ENCODE measurements around the gene RTTN.
"Not testable (repeated sequence)": the region's sequence is repeated elsewhere in the genome, so short reads cannot be mapped to it uniquely, and the experiment has no call there.

Gene RTTN

DNA sequence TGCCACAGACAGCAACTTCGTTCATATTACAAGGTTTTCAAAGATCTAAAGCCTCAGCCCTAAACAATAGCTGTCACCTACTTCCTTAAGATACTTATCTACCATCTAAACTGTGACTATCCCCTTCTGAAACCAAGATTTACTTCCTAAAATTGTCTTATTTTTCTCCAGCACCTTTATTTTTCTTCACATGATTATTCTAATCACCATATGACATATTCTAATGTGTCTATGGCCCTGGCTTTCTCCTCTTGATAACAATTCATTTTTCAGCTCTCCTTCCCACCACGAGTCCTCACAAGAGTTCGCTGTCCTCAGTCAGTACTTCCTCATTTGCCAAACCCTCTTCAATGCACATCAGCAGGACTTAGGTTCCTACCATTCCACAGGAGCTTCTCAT lies 53.9 kb downstream of the RTTN start:
- DNase-seq: no peak

DNA sequence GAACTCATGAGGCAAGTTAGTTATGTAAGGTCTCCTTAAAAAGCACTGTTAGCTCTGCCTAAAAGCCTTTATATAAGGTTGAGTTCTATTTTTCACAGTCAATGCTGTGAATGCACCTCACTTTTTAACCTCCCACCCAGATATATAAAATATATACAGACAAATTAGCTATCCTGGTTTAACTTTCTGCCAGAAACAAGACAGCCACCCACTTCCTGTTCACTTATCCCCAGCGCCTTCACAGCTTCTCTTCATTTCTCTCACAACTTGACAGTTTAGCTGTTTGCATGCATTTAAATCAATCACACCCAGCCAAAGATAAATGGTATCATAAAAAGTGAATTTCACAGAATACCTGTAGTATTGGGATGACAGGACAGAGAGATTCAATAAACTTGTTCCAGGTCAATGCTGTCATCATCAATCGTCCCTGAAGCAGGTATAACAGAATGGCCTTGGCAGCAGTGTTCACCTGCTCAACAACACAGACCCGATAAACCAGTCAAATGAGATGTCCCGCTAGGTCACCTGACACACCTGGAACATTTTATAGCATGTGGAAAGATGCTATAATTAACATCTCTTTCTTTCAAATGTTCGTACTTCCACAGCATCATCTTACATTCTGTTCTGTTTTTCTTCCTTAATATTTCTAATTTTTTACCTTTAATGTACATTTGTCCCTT lies 55.7 kb downstream of the RTTN start:
- no peak for DNase-seq

DNA sequence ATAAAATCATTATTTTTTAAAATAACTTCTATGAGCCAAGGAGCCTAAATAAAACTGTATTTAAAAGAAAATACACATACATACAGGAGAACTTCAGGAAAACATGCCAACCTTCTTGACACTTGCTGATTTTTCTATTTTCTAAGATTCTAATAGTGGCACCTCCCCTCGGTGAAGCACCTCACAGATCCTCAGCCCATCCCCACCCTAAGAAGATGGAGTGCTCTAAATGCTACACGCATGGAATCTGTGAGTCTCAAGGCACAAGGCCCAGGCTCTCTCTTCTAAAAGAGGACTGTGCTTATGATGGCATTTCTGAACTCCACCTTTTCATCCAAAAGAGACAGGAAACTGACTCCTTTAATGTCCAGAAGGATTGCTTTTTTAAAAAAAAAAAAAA lies 56.3 kb downstream of the RTTN start:
- DNase-seq: no peak

DNA sequence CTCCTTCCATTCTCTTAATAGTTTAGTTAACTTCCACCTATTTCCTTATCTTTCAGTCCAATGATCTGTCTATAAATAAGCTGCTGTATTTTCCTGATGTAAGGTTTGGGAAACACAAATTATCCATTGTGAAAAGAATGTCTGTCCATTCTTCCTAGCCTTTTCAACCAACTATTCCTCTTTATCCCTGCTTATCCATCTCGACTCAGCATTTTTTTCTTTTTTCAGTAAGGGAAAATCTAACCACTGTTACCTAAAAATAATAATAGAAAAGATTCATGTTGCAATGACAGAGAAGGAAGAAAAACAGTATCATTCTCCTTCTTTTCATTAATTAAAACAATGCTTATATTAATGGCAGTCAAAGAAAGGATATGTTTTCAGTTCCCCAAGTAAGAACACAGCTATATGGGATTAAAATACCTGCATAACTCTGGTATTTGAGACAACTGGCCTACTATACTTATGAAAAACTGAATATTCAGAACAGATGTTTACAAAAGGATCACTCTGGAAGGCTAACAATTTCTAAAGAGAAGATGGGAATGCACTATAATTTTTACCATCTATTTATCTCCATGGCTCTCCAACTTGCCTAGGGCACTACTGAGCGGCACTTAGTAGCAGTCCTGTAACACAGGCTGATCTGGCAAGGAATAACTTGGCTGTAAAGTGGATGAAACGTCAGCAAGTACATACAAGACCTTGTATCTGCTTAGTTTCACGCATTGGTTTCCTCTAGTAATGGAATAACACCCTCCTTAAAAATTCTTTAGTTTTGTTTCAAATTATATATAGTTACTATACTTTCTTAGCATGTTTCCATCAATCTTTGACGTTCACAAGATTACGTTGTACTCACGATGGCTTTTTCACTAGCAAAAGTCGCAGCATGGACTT lies 57.2 kb downstream of the RTTN start:
- no peak for DNase-seq

DNA sequence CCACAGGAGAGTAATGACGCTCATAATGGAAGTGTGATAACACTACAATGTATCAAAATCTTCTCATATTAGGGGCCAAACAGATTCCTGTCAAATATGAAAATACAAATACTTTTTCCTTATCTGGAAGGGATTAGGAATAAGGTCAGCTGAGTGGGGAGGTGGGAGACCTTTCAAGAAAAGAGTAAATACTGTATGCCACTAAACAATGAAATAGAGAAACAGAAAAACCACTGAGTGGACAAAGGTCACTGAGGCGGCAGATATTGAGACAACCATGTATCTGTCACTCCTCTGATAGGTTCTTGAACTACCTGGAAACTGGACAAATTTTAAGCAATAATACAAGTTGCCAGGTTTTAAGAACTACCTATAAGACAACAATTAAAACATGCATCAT lies 59.3 kb downstream of the RTTN start:
- no peak for DNase-seq

DNA sequence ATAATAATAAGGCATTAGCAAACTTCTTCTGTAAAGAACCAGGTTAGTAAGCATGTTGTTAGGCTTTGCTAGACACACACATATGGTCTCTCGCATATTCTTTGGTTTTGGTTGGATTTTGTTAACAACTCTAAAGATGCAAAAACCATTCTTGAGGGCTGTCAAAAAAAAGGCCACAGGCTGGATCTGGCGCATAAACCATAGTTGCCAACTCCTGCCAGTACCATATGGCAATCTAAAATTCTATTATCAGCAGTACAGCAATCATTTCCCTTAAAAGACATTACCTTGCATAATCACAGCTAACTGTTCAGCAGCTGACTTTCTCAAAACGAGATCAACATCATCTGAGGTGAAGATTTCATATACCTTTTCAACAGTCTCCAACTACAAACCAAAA lies 63.5 kb downstream of the RTTN start:
- no peak for DNase-seq

DNA sequence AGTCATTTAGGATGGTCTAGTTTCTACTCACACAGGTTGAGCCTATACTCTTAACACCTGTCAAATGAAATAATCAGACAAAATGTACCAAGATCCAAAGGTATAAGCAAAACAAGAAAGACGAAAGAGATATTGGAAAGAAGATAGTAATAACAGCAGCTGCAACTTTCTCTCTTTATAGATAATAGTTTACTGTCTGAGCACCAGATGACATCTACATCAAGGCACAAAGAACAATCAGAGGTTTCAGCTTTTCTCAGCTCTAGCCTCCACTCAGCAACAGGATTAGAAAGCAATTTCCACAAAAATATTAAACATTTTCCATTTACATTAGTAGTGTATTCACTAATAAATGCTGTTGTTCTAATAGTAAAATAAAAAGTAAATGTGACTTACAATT lies 66.3 kb downstream of the RTTN start:
- DNase-seq: no peak

DNA sequence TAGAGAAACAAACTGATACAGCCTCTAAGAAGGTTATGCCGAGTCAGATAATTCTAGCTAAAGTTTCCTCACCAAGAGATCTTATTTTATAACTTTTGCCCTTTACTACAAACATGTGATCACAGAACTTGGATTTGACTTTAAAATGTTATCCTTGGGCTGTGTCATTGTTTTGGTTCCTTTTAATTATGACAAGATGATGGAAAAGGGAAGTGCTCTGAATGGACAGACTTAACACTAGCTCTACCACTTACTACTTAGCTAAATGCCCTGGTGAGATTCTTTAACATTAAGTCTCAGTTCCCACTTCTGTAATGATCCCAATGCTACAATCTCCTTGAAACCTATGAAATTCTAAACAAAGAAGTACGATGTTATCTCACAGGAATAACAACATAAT lies 69.9 kb downstream of the RTTN start:
- DNase-seq: no peak

DNA sequence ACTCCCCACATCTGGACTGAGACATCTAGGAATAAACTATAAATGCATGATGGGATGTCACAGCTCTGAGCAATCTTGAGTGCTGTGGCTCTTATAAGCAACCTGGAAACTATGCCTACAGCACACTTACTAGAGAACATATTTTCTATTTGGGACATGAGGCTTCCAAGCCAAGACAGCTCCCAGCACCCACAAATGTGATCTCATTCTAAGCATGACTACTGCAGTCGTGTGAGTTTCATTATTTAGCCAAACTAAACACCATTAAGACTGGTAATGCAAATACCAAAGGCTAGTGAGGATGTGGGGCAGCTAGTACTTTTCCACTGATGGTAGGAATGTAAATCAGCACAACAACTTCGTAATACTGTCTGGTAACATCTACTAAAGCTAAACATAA lies 72.5 kb downstream of the RTTN start:
- DNase-seq: no peak

DNA sequence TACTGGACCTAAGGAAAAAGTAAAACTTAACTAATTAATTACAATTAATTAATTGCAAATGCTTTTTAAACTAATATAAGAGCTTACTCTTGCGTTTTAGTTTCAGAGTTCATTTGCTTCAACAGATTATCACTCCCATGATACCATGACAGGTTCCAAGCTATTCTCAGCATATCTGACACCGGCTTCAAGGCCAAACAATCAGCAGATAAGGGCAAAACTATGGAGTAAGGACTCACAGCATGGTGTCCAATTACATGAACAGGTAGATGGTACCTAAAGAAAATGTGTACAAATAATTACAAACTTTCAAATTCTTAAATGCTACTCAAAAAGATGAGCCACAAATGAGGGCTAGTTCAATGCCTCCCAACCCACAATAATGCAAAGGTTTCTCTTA lies 77.2 kb downstream of the RTTN start:
- no peak for DNase-seq

DNA sequence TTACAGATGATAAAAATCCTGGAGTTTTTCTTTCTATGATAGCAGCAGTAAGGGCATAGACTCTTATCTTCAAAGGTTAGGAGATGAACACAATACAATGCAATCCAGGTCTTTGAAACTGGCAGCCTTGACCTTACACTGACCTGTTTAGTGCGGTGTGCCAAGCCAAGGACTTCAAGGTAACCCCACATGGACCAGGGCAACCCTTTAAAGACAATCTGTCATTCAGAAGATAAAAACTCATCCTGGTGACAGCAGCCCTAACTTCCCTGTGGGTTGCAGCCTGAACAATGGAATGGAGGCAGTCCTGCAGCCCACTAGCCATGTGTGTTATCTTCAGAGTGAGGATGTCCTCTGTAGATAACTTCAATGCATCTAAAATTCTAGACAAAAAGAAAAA lies 78.1 kb downstream of the RTTN start:
- DNase-seq: no peak

DNA sequence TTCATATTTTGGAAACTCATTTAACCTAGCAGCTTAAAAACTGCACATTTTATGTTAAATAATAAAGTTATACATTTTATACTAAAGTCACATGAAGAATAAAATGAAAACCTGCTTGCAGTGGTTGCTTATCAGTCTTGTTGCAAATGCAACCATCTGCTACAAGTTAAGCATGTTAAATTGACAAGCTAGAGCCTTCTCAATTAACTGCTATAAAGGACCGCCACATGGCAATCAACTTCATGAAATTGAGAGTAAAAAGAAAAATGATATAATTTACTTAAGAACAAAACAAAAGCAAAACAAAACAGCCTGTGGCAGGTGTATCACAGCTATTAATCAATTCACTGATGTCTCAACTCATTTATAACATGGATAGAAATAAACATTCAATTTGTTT lies 78.7 kb downstream of the RTTN start:
- DNase-seq: no peak

DNA sequence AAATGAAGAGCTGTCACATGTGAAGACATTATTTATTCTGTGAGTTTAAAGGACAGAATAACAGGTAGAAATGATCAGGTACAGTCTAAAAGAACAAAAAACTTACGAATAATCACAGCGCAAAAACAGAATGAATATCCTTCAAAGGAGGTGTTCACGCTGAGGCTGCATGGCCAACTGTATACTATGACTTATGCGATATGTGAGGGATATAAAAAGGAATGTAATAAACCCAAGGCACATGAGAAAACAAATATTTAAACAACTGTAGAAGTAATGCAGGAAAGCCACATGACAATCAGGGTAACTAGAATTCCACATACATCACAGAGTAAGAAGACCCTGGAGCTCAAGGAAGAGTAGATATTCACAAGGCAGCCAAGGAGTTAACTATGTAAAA lies 81.3 kb downstream of the RTTN start:
- no peak for DNase-seq

DNA sequence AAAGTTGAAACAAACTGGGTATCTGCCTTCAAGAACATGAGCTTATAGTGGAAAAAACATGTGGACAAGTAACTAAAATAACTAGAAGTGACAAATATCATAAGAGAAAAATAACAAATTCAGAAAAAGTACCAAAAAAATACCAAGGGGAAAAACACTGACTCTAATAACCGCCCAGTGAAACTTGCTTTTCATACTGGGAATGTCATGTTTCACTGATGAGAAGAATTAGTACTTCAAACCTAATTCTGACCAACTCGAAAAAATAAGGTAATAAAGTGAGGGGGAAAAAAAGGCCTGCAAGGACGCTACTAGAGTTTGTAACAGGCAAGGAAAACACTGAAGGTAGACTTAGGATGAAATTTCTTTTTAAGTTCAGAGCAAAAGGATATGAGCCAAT lies 83.6 kb downstream of the RTTN start:
- DNase-seq: no peak

DNA sequence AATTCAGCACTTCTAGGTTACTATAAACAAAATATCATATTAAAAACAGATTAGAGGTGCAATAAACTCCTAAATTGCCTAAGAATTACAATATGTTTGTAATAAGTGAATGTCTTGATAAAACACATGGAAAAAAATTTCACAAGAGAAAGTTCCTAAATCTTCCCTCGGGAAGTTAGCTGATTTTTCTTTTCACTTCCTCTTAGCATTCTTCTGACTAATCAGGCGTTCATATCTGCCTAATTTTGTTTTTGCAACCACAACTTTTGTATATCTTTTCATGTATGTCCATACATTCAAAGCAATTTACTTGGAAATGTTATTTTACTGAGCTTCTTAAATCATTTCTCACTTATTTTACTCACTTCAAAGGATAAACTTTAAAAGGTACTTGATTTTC lies 88.5 kb downstream of the RTTN start:
- no peak for DNase-seq

DNA sequence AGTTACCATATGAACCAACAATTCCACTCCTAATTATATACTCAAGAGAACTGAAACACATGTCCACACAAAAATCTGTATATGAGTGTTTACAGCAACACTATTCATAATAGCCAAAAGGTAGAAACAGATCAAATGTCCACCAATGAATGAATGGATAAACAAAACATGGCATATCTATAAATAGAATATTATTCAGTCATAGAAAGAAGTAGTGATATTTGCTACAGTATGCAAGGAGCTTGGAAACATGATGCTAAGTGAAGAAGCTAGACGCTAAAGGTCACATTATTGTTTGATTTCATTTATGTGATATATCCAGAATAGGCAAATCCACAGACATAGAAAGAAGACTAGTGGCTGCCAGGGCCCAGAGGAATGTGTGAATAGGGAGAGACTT lies 92.0 kb downstream of the RTTN start:
- no peak for DNase-seq

DNA sequence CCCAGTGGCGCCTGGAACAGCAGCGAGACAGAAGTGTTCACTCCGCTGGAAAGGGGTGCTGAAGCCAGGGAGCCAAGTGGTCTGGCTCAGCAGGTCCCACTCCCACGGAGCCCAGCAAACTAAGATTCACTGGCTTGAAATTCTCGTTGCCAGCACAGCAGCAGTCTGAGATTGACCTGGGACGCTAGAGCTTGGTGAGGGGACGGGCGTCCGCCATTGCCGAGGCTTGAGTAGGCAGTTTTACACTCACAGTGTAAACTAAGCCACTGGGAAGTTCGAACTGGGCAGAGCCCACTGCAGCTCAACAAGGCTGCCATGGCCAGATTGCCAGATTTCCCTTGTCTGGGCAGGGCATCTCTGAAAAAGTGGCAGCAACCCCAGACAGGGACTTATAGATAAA lies 94.8 kb downstream of the RTTN start:
- no peak for DNase-seq

DNA sequence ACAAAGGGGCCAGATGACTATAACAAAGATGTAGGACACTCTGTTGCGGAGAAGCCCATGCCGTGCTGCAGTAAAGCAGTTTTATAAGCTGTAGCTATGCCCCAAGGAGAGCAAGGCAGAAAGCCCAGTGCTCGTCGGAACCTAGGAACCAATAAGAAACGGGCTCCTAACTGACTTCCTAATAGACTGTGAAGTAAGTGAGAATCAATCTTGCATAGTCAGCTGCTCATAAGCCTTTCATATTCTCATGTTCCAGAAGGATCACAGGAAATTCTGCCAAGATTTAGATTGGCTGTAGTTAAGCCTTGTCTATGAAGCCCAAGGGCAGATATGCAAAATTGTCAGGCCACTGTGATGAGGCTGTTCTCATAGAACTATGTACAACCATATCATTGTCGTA lies 98.4 kb downstream of the RTTN start:
- no peak for DNase-seq

DNA sequence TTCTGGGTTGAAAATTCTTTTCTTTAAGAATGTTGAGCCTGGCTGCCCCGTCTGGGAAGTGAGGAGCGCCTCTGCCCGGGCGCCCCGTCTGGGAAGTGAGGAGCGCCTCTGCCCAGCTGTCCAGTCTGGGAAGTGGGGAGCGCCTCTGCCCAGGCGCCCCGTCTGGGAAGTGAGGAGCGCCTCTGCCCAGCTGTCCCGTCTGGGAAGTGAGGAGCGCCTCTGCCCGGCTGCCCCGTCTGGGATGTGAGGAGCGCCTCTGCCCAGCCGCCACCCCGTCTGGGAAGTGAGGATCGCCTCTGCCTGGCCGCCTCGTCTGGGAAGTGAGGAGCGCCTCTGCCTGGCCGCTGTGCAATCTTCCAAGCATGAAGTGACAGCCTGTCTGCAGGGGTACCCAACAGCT lies 102.6 kb downstream of the RTTN start:
- not testable (repeated sequence) for DNase-seq

DNA sequence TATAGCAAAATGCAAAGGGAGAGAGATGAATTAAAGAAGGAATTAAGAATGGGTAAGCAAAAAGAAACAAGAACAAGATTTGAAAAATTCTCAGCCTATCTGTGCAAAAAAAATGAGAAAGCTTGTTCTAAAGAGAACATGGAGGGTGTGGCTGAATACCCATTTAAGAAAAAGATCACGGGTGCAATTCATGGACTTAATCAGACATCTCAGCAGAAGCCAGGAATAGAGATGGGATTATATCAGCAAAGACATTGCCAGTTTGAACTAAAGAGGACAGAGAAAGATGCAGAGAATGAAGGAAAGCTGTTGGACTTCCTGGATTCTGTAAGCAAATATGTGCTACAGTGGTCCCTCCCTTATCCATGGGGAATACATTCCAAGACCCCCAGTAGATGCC lies 115.6 kb downstream of the RTTN start:
- no peak for DNase-seq

DNA sequence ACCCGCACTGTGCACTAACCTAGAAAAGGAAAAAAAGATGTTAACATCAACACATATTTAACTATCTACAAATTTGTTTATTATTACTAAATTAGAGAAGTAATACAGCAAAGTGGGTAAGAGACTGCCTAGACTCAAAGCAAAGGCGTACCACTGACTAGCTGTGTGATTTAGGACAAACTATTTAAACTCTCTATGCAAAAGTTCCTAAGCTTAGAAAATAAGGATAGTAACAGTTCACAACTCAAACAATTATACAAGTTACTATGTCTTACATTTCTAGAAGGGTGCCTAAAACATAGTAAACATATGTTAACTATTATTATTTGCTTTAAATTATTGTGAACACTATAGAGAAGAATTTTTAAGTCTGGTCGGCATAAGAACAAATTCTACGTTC lies 119.4 kb downstream of the RTTN start:
- no peak for DNase-seq

DNA sequence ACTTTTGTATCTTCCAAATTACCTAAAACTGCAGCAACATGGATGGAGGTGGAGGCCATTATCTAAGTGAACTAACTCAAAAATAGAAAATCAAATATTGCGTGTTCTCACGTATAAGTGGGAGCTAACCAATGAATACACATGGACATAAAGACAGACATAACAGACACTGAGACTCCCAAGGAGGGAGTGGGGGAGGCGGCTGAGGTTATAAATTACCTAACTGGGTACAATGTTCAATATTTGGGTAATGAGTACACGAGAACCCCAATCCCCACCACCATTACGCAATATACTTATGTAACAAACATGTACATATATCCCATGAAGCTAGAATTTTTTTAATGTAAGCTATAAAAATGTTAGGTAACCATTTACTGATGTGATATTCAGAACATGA lies 119.8 kb downstream of the RTTN start:
- no peak for DNase-seq

DNA sequence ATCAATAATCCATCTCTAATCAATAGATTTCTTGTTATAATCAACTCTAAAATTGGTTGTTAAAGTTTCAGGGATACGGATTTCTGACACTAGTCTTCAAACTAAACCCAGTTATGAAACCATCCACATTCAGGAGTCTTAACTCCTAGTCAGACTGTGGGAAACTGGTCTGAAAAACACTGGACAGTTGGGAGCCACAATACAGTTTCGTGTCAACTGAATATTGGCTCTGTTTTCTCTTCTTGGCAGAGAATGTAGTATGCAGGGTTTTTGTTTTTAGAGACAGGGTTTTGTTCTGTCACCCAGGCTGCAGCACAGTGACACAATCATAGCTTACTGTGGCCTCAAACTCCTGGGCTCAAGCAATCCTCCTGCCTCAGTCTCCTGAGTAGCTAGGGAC lies 123.1 kb downstream of the RTTN start:
- DNase-seq: no peak

DNA sequence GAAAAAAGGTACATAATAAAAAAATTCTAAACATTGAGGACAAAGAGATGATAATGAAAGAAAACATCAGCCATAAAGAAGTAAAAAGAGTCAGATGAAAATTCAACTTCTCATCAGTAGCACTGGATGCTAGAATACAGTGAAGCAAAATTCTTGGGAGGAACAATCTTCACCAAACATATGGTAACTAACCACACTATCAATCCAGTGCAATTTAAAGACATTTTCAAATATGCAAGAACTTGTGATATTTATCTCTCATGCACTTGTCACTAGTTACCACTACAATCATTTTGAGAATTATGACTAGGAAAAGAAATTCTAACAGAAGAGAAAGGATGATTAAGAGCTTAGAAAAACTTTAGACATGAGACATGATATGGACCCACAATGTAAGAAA lies 127.4 kb downstream of the RTTN start:
- no peak for DNase-seq

DNA sequence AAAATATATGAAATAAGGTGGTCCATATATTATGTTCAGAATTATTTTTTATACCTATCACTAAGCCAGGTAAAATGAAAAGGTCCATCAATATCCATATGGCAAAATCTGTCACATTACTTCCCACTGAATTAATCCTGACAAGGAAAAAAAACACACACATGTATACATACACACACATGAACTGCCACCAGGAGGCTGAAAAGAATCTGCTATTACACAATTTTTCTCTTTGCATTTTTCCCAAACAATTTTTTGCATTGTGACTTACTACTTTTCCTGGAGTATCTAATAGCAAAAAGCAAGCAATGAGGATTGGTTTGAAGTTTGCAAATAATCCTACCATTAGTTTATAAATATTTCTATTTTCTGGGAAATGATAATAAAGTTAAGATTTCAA lies 129.6 kb downstream of the RTTN start:
- DNase-seq: no peak
